Measurements from ENCODE around the gene DPCD.

The DPCD gene

GRCh38 chr10:101567165-101568006 is 20.7 kb upstream of the DPCD start:
- DNase-seq: no peak

DNA sequence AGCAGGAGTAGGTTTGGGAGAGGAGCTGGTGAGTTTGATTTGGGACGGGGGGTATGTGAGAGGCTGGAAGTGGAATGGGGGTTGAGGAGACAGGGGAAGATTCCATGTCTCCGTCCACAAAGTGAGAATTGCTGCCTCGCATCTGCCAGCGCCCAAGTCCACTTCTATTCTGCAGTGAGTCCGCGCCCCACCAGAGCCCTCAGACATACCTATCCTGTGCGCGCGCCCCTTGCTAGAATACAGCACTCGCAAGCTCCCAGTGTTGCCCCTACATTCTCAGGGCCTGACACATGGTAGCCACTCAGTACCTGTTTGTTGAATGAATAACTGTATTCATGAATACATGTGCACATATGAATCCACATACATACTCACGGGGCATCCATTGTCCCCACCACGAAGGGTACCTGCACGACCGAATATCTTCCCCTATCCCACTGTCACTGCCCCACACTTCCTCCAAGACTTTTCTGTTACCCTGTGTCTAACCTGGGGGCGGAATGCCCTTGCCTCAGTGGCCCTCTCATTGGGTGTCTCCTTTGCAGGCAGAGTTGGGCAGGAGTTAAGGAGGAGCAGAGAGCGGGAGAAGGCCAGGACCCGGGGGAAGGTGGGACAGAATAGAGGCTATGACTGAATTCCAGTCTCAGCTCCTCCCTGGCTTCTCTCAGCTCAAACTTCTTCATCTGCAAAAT is 19.9 kb upstream of the DPCD start:
- DNase-seq: no peak

DNA sequence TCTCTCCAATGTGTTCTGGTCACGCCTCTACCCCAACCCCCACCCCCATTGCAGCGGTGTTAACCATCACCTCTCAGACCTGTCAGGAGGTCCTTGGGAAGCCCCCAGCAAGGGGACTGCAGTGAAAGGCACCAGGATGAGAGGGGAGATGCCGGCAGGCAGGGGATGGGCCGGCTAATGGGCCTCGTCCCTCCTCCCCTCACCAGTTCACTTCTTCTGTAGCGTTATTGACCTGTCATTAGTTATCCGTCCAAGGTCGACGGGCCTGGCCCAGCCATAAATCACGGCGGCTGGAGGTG is 18.8 kb upstream of the DPCD start:
- no peak for DNase-seq

GRCh38 chr10:101569622-101570427 is 18.3 kb upstream of the DPCD start:
- DNase-seq: peak; percentile 15

- DNase-seq: no peak
Measured at GRCh38 chr10:101570428-101571270, 17.5 kb upstream of the DPCD start.

DNA sequence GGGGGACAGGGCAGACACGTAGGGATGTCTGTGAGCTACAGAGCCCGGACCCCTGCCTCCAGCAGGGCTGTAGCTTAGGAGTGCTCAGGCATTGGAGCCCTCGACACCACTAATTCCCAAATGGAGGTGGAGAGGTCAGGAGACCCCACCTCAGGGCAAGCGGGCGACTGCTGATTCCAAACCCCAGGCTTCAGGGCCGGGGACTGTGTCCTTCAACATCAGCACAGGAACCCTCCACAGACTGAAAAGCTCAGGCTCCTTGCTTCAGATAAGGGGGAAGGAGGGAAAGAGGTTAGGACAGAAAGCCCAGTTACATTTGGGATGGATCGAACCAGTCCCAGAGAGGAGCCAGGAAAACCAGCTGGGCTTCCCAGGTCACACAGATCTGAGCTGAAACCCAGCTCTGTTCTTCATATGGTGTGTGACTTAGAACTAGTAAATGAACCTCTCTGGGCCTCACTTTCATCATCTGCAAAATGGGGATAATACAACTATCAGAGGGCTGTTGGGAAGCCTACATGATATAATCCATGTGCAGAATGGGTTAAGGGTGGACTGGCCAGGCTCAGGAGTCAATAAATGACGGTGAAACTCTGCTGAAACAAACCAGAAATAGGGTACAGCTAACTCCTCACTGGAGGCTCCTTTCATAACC is 16.7 kb upstream of the DPCD start:
- DNase-seq: no peak

DNA sequence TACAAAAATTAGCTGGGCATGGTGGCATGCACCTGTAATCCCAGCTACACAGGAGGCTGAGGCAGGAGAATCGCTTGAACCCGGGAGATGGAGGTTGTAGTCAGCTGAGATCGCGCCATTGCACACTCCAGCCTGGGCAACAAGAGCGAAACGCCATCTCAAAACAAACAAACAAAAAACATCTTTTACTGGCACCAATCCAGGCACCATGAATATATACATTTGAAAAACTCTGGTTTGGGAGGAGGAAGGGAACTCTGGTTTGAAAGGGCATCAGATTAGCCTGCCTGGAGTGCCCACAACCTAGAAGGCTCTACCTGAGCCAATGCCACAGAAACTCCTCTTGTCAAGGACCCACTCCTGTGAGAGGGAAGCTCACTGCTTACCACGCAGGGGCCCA is 16.0 kb upstream of the DPCD start:
- DNase-seq: no peak

DNA sequence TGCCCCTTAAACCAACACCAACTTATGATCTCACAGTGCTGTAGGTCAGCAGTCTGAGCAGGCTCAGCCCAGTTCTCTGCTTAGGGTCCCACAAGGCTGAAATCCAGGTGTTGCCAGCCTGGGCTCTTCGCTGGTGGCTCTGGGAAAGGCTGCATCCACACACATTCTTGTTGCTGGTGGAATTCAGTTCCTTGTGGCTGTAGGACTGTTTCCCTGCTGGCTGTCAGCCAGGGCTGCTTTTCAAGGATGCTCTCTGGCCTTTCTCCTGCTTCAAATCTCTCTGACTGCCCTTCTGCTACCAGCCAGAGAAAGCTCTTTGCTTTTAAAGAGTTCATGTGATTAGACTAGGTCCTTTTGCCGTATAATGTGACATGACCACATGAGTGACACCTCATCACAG is 15.3 kb upstream of the DPCD start:
- no peak for DNase-seq

DNA sequence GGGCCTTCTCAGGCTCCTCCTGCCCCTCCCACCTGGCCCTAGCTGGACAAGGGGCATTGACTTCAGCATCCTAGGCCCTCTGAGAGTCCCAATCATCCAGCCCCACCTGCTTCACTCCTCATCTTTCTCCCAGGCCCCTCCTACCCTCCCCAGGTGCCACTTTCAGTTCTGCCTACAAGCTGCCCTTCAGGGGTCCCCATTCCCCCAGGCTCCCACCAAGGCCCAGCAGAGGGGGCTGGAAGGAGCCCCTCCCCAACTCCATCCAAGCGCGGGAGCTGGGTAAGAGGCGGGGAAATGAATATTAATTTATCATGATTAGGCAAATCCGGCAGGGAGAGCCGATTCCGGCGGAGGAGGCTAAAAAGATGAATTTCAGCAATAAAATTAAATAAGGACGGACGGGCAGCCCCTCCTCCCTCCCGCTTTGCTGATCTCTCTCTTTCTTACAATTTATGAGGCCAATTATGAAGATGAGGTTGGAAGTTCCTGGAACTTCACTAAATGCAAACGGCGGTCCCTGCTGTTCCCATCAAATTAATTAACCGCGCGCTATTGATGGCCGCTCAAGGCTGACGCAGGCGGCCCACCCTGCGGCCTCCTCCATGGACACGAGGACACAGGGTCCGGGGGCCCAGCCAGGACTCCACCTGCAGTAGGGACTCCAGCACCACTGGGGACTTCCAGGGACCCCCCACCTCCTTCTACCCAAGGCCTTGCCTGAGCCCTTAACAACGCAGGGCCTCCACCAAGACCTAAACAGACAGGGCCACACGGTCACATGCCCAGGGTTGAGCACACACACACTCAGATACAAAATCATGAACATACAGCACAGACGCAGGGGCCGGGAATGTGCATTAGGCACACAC is 14.0 kb upstream of the DPCD start:
- DNase-seq: no peak

DNA sequence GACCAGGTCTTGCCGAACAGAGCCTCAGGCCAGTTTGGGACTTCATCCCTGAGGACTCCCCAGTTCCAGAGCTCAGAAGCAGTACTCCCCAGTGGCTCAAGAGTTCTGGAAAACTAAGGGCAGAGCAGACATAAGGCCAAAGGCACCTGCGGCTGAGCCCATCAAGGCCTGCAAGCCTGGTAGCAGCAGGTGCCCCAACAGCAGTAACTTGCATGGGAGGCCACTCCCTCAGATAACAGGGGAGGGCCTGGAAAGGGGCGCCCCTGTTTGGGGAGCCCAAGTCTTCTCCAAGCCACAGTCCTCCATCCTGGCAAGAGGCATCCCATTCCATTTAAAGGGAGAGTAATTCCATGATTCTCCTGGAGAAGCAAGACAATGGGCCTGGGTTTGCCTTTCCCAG is 13.0 kb upstream of the DPCD start:
- DNase-seq: no peak

DNA sequence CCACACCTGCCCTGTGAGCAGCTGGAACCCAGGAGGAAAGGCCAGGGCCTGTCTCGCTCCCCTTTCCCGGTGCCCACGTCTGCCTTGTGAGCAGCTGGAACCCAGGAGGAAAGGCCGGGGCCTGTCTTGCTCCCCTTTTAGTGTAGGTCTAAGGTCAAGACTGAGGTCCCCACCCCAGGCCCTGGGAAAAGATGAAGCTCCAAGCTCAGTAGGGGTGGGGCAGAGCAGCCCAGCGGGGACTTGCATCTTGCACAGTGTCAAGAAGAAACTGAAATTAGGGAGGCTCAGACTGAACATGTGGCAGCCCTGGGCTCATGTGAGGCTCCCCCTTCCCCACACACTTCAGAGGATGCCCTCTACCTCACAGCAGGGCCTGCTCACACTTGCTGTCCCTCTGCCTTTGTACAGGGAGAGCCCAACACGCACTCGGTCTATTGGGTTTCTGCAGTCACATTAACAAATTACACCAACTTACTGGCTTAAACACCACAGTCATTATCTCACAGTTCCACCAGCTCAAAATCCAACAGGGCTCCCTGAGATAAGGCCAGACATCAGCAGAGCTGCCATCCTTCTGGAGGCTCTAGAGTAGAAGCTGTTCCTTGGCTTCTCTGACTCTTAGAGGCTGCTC is 12.4 kb upstream of the DPCD start:
- no peak for DNase-seq

DNA sequence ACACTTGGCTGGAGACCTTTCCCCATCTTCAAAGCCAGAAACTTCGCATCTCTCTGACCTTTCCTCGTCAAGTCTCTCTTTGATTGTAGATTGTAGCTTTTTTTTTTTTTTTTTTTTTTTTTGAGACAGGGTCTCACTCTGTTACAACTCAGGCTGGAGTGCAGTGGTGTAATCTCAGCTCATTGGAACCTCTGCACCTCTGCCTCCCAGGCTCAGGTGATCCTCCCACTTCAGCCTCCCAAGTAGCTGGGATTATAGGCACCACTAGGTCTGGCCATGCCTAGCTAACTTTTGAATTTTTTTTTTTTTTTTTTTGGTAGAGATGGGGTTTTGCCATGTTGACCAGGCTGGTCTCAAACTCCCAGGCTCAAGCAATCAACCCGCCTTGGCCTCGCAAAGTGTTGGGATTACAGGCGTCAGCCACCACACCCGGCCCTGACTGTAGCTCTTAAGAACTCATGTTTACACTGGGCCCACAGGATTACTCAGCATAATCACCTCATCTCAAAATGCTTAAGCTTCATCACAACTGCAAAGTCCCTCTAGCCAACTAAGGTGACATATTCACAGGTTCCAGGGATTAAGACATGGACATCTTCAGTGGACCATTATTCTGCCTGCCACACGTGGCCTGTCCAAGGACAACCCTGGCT is 11.8 kb upstream of the DPCD start:
- no peak for DNase-seq

DNA sequence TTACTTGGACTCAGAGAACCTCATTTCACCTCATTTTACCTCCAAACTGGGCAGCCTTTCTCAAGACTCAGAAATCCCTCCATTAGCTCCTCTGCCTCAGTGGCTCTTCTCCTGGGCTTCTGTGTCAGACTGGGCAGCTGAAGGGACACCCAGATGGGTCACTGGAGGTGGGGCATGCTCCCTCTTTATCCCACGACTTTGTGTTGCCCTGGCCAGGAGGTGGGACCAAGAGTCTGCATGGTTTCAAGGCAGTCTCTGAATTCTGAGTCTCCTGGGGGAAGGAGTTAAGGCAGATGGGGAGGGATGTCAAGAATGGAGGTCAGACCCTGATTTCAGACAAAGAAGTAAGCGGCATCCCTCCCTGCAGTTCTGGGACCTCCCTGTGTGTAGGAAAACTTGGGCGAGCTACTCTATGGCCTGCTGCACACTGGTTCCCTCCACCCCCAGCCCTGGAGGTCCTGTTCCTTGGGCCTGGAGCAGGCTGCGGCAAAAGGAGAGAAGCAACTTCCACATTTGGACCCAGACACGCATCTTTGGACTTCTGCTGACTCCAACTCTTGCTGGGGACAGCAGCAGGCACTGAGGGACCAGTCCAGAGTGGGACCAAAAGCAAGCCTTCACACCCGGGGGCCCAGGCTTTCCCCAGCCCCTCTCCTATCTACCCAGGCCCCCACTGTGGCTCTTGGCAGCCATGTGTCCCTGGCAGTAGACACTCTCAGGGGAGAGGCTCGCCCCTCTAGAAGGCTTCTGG is 10.8 kb upstream of the DPCD start:
- DNase-seq: no peak

DNA sequence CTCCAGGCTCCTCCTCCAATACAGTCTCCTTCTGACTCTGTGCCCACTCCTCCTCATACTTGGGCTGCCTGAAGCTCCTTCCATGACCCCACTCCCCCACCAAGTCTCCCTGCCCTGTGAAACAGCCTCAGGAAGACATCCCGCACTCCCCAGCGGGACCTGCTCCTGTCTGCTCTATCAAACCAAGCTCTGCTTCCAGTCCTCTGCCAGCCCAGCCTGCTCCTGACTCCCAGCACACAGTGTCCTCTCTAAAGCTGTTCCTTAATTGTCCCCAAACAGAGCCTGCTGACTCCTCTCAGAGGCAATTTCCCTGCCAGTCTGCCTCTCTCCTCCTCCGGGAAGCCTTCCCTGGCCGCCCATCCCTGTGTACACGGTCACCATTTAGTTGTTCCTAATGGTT is 9.9 kb upstream of the DPCD start:
- DNase-seq: no peak

DNA sequence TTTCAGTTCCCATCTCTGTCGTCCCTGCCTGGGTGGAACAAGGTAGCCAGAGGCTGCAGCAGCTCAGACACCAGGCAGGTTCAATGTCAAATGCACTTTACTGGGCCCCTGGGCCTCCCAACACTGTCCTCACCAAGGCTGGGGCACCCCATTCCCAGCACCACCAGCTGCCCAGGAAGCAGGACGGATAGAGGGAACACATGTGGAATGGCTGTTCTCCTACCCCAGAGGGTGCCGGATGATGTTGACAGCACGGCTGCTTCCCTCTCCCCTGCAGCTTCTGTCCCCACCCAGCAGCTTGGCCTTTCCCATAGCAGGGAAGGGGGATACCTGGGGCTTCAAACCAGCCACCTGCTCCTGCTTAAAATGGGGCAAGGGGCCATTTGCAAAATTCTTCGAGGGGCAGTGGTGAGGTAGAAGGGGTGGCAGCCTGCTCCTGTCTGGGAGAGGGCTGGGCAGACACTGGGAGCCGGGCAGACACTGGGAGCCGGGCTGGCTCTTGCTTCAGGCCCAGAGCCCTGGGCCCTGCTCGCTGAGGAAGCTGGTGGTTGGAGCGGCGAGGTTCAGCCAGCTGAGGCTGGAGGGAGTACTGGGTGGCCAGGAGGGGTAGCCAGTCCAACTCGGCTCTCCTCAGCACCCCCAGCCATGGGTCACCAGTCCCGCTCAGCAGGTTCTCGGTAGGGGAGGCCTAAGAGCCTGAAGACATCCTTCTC is 9.2 kb upstream of the DPCD start:
- no peak for DNase-seq

DNA sequence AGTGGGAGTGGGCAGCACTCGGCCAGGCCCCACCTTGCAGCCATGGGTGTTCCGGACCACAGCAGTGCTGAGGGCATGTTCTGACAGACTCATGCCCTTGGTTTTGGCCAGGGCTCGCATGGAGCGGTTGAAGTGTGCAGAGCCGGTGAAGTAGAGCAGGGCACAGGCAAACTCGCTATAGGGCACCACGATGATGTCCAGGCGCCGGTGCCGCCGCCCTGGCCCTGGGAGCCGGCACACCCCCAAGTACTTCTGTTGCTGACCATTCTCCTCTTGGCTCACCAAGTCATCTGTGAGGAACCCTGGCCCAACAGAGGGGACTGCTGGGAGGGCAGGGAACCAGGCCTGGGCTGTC is 8.6 kb upstream of the DPCD start:
- no peak for DNase-seq

GRCh38 chr10:101580486-101581399 is 7.4 kb upstream of the DPCD start:
- no peak for DNase-seq

DNA sequence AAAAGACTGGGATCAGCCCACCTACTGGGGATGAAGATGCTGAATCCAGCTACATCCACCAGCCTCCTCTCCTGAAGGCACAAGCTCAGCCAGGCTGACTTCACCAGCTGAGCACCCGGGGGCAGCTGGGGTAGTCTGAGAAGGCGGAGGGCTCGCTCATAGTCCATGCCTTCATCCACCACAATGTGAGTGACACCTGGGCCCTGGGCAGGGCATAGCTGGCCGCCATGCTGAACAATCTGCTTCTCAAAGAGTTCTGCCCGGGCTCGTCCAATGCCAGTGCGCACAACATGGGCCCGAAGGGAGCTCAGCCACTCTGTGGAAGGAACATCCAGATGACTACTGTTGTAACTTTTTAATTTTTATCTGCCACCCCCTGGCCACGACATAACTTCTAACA is 2.3 kb upstream of the DPCD start:
- DNase-seq: no peak
